HCT116 (cell line): ENCODE results near the gene WWOX. TPM values are rescaled to one million over a fixed set of nuclear protein-coding genes. Genes with fewer than 3 reads are reported as not detected.

Source experiments
- ATAC-seq: fragments of 200-7000 bp; cut with Tn5 transposase; 2 replicates; pipeline ENCODE4 v1.9.1; 2020; ENCODE audit warnings: mild to moderate bottlenecking, moderate library complexity
- BruUV-seq: library from RNA; stranded (reverse); fragments of 400-500 nt; replicated peaks from 2 replicates; lab custom pipeline; 2021; lab: Mats Ljungman, UMichigan
- CTCF ChIA-PET: fragments of 300-600 bp; sonication (Branson Sonifier 250); formaldehyde crosslinking; loops from one replicate; lab custom pipeline; 2021; ENCODE audit warnings: antibody characterized with exemption; lab: Charles Lee
- POLR2A ChIA-PET: fragments of 300-600, 350-600 bp; sonication (Branson Sonifier 250); formaldehyde crosslinking; loops from one replicate; lab custom pipeline; 2021; ENCODE audit warnings: antibody characterized with exemption; lab: Charles Lee
- RAD21 ChIA-PET, 2 experiments: fragments of 300-600 bp; sonication (Branson Sonifier 250); formaldehyde crosslinking; loops; one replicate each; lab custom pipeline; 2023; ENCODE audit warnings: low total read pairs in 2 of 2; ENCODE audit not compliant: uncharacterized antibody in 2 of 2, unreplicated experiment in 2 of 2, low non-redundant PET in 1 of 2; lab: Charles Lee
- DNase-seq: peaks from one replicate; pipeline ENCODE4 v3.0.0-alpha.2; 2010; ENCODE audit warnings: low read depth, low spot score
- H2AFZ ChIP-seq: fragments of 200-600 bp; shearing (Covaris generic), sonication (generic); 2 replicates; pipeline ENCODE4 v1.6.1; 2017; ENCODE audit warnings: low read depth, mixed run types, mixed read lengths, antibody characterized with exemption, low read length; ENCODE audit not compliant: poor library complexity, severe bottlenecking
- H3K27ac ChIP-seq: 2 replicates; pipeline ENCODE4 v1.5.1; 2012; ENCODE audit warnings: low read depth, low read length
- H3K27me3 ChIP-seq: fragments of 200-600 bp; sonication (generic); 2 replicates; pipeline ENCODE4 v1.6.1; 2016; ENCODE audit warnings: mixed run types, low read length, mixed read lengths; ENCODE audit not compliant: insufficient read depth
- H3K36me3 ChIP-seq, 2 experiments: fragments of 200-500 bp in 1 of 2; fragments of 200-600 bp in 1 of 2; sonication (Bioruptor generic) in 1 of 2; sonication (generic) in 1 of 2; 2 replicates each; pipeline versions ENCODE4 v1.5.1 to v1.6.1; 2014 to 2016; ENCODE audit warnings: low read length in 2 of 2, inconsistent platforms in 1 of 2, mixed read lengths in 1 of 2, mixed run types in 1 of 2; ENCODE audit not compliant: insufficient read depth in 2 of 2, control insufficient read depth in 1 of 2
- H3K4me1 ChIP-seq, 2 experiments: fragments of 200-600 bp in 1 of 2; sonication (generic) in 1 of 2; 2 replicates each; pipeline versions ENCODE4 v1.5.1 to v1.6.1; 2012 to 2017; ENCODE audit warnings: low read length in 2 of 2, inconsistent platforms in 1 of 2, mild to moderate bottlenecking in 1 of 2, mixed read lengths in 1 of 2, mixed run types in 1 of 2, moderate library complexity in 1 of 2; ENCODE audit not compliant: insufficient read depth in 2 of 2, control insufficient read depth in 1 of 2
- H3K4me2 ChIP-seq: fragments of 200-600 bp; sonication (generic); 2 replicates; pipeline ENCODE4 v1.6.1; 2017; ENCODE audit warnings: mixed run types, low read length, mixed read lengths
- H3K4me3 ChIP-seq, 2 experiments: fragments of 200-600 bp in 1 of 2; sonication (generic) in 1 of 2; replicated peaks in 1 of 2; 2 replicates each; pipeline ENCODE4 v1.5.1; 2011 to 2016; ENCODE audit warnings: low read length in 2 of 2, control low read depth in 1 of 2, low read depth in 1 of 2, mild to moderate bottlenecking in 1 of 2, mixed read lengths in 1 of 2, mixed run types in 1 of 2
- H3K79me2 ChIP-seq: fragments of 200-600 bp; sonication (generic); 2 replicates; pipeline ENCODE4 v1.6.1; 2017; ENCODE audit warnings: mild to moderate bottlenecking, mixed run types, low read length, moderate library complexity, mixed read lengths; ENCODE audit not compliant: insufficient read depth
- H3K9ac ChIP-seq: fragments of 200-600 bp; sonication (generic); 2 replicates; pipeline ENCODE4 v1.6.1; 2016; ENCODE audit warnings: low read length, mixed read lengths
- H3K9me2 ChIP-seq: fragments of 200-600 bp; sonication (generic), shearing (Covaris generic); 2 replicates; pipeline ENCODE4 v1.6.1; 2017; ENCODE audit warnings: mixed run types, mild to moderate bottlenecking, moderate library complexity; ENCODE audit not compliant: insufficient read depth
- H3K9me3 ChIP-seq, 2 experiments: fragments of 200-500 bp in 1 of 2; fragments of 200-600 bp in 1 of 2; sonication (Bioruptor generic) in 1 of 2; sonication (generic) in 1 of 2; 2 replicates each; pipeline ENCODE4 v1.6.1; 2014 to 2017; ENCODE audit warnings: low read length in 2 of 2, mixed read lengths in 2 of 2, inconsistent platforms in 1 of 2, low read depth in 1 of 2, mild to moderate bottlenecking in 1 of 2, mixed run types in 1 of 2, moderate library complexity in 1 of 2; ENCODE audit not compliant: control insufficient read depth in 1 of 2, insufficient read depth in 1 of 2
- H4K20me1 ChIP-seq: fragments of 200-600 bp; sonication (generic), shearing (Covaris generic); 2 replicates; pipeline ENCODE4 v1.6.1; 2017; ENCODE audit warnings: mixed run types, mild to moderate bottlenecking, moderate library complexity; ENCODE audit not compliant: insufficient read depth
- ELF1 ChIP-seq: IDR thresholded peaks from 2 replicates; pipeline ENCODE4 v1.6.1; 2012; ENCODE audit warnings: low read depth, borderline replicate concordance
- EZH2 ChIP-seq: fragments of 200-600 bp; sonication (generic); IDR thresholded peaks from 2 replicates; pipeline ENCODE4 v1.6.1; 2017; ENCODE audit warnings: antibody characterized with exemption, mixed run types
- EZH2phosphoT487 ChIP-seq: fragments of 200-600 bp; IDR thresholded peaks from 2 replicates; pipeline ENCODE4 v1.6.1; 2018; ENCODE audit warnings: antibody characterized with exemption, borderline replicate concordance
- FOSL1 ChIP-seq: IDR thresholded peaks from 2 replicates; pipeline ENCODE4 v1.6.1; 2012; ENCODE audit warnings: low read depth
- JUND ChIP-seq: IDR thresholded peaks from 2 replicates; pipeline ENCODE4 v1.6.1; 2012
- MAX ChIP-seq: IDR thresholded peaks from 2 replicates; pipeline ENCODE4 v1.6.1; 2012
- POLR2A ChIP-seq: IDR thresholded peaks from 2 replicates; pipeline ENCODE4 v1.7.0; 2011; ENCODE audit warnings: borderline replicate concordance; ENCODE audit not compliant: insufficient read depth, insufficient read length; ENCODE audit errors: extremely low read depth
- POLR2AphosphoS5 ChIP-seq: IDR thresholded peaks from 2 replicates; pipeline ENCODE4 v1.6.1; 2011; ENCODE audit warnings: mild to moderate bottlenecking, low read depth, low read length, moderate library complexity
- RAD21 ChIP-seq: IDR thresholded peaks from 2 replicates; pipeline ENCODE4 v1.6.1; 2012; ENCODE audit warnings: low read depth, mild to moderate bottlenecking
- REST ChIP-seq: IDR thresholded peaks from 2 replicates; pipeline ENCODE4 v1.6.1; 2012; ENCODE audit warnings: low read depth
- SP1 ChIP-seq: IDR thresholded peaks from 2 replicates; pipeline ENCODE4 v1.6.1; 2012; ENCODE audit warnings: low read depth
- SRF ChIP-seq: IDR thresholded peaks from 2 replicates; pipeline ENCODE4 v1.6.1; 2012; ENCODE audit warnings: low read depth
- TCF7L2 ChIP-seq: IDR thresholded peaks from 2 replicates; pipeline ENCODE4 v1.7.0; 2011; ENCODE audit warnings: borderline replicate concordance, inconsistent platforms; ENCODE audit not compliant: insufficient read depth, insufficient read length; ENCODE audit errors: extremely low read depth
- ZBTB33 ChIP-seq: IDR thresholded peaks from 2 replicates; pipeline ENCODE4 v1.6.1; 2011; ENCODE audit warnings: mild to moderate bottlenecking, low read length, moderate library complexity; ENCODE audit not compliant: insufficient replicate concordance; ENCODE audit errors: extremely low read depth
- intact Hi-C: fragments of 100-400 bp; cut with micrococcal nuclease; formaldehyde crosslinking; loops from 2 replicates; pipeline ENCODE4 v1.10.0; 2022
- total RNA-seq: library from RNA; stranded (reverse); gene quantifications from one replicate; pipeline ENCODE4 v1.2.1, GENCODE V29; 2021; ENCODE audit not compliant: unreplicated experiment
- TF ChIP-seq, protein P1 (sequence below), 3 experiments: fragments of 200-600 bp in 1 of 3; sonication (generic) in 1 of 3; IDR thresholded peaks in 2 of 3; conservative IDR thresholded peaks in 1 of 3; 2 replicates each; pipeline ENCODE4 v1.5.1; 2012 to 2017; ENCODE audit warnings: low read depth in 2 of 3, low read length in 2 of 3, antibody characterized with exemption in 1 of 3, borderline replicate concordance in 1 of 3, control low read depth in 1 of 3, mild to moderate bottlenecking in 1 of 3, mixed read lengths in 1 of 3, mixed run types in 1 of 3, moderate library complexity in 1 of 3; ENCODE audit not compliant: insufficient read depth in 1 of 3

Gene WWOX
- total RNA-seq, 1 experiment from 2014 or later = 13.7 TPM

DNA sequence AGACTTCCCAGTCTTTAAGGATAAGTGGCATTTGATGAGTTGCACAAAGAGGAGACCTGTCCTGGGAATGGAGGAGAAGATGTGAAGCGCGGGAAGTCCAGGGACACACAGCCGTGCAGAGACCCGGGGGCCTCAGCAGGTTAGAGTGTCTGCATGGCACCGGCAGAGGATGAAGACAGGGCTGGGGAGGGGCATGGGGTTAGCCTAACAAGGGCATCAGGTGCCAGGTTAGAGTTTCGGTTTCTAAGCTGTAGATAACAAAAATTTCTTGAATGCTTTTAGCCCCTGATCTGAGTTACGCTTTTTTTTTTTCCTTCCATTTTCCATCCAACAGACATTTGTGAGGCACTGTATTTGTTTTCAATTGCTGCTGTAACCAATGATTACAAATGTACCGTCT, 906.8 kb downstream of the WWOX start:
- no TSS peak for BruUV-seq
- no peak overlapping the region for H2AFZ ChIP-seq
- intact Hi-C loops = no loop called here
- TF ChIP-seq EZH2 = no peak
- TF ChIP-seq POLR2AphosphoS5 = no peak
- TF ChIP-seq POLR2A = no peak
- no peak for TF ChIP-seq SP1
- no peak for TF ChIP-seq ELF1
- no peak for TF ChIP-seq JUND
- no peak for TF ChIP-seq REST
- TF ChIP-seq MAX = no peak
- no peak for TF ChIP-seq TCF7L2
- TF ChIP-seq, protein P1, sequence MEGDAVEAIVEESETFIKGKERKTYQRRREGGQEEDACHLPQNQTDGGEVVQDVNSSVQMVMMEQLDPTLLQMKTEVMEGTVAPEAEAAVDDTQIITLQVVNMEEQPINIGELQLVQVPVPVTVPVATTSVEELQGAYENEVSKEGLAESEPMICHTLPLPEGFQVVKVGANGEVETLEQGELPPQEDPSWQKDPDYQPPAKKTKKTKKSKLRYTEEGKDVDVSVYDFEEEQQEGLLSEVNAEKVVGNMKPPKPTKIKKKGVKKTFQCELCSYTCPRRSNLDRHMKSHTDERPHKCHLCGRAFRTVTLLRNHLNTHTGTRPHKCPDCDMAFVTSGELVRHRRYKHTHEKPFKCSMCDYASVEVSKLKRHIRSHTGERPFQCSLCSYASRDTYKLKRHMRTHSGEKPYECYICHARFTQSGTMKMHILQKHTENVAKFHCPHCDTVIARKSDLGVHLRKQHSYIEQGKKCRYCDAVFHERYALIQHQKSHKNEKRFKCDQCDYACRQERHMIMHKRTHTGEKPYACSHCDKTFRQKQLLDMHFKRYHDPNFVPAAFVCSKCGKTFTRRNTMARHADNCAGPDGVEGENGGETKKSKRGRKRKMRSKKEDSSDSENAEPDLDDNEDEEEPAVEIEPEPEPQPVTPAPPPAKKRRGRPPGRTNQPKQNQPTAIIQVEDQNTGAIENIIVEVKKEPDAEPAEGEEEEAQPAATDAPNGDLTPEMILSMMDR (IDR thresholded peaks at IDR 0.05 in 2 of 3, conservative IDR thresholded peaks at IDR 0.05 in 1 of 3; ENCODE audit: borderline replicate concordance in 1 of 3, insufficient read depth in 1 of 3, low read depth in 2 of 3, low read length in 2 of 3) = no peak
- no peak for TF ChIP-seq SRF
- no peak for TF ChIP-seq EZH2phosphoT487
- TF ChIP-seq FOSL1 = no peak
- TF ChIP-seq RAD21 = no peak
- no peak for TF ChIP-seq ZBTB33
- TF ChIP-seq, all 23 proteins: peak for 0
- ATAC-seq (no peak), DNase-seq (no peak)
- Histone ChIP-seq H3K4me1 (no peaks in the 10 kb centered on the region), H4K20me1 (no peaks in the 10 kb centered on the region), H3K27me3 (no peaks in the 10 kb centered on the region), H3K9me3 (peaks cover 0 to 19% of the 10 kb centered on the region in 2 experiments; a peak in 2 of 4 replicates), H3K79me2 (no peaks in the 10 kb centered on the region), H3K36me3 (no peaks in the 10 kb centered on the region), H3K27ac (no peak overlapping the region), H3K9me2 (no peaks in the 10 kb centered on the region), H3K9ac (no peak overlapping the region), H3K4me3 (no peak overlapping the region), H3K4me2 (no peak overlapping the region)
- RAD21 ChIA-PET = no interaction called here
- CTCF ChIA-PET = no interaction called here
- POLR2A ChIA-PET = no interaction called here
